ENCODE measurements around the gene DEGS2. TPM values are rescaled to one million over a fixed set of nuclear protein-coding genes. Genes with fewer than 3 reads are reported as not detected.

DEGS2 gene
- total RNA-seq, 1 experiment from 2014 or later = 1.6 TPM

GRCh38 chr14:100176811-100177327 is 17.4 kb upstream of the DEGS2 start:
- no peak for TF ChIP-seq HMGA2 (CRISPR knock-in tag; IDR thresholded peaks at IDR 0.05)
- peaks cover 9% of the 10 kb centered on the region for H3K27me3 Mint-ChIP-seq (ENCODE audit: low read depth)
- no peak overlapping the region for H3K27ac Mint-ChIP-seq
- no peak for DNase-seq (ENCODE audit: low spot score)
- ChIA-PET CTCF (interaction anchor here (1.9 kb wide), 1 partner anchor 22 kb away, joined by 8 read pairs; no protein-coding TSS in a partner anchor), POLR2A (no interaction called here)
- ATAC-seq = no peak
- no peak overlapping the region for H3K4me3 Mint-ChIP-seq
- peaks cover 3% of the 10 kb centered on the region; the same call in 1 of the 2 replicates for H3K9me3 Mint-ChIP-seq
- H3K4me1 Mint-ChIP-seq = no peaks in the 10 kb centered on the region; the same call in 1 of the 2 replicates
- H3K36me3 Mint-ChIP-seq = peaks cover 2% of the 10 kb centered on the region; the same call in 1 of the 2 replicates

GRCh38 chr14:100173353-100173752 is 13.9 kb upstream of the DEGS2 start:
- TF ChIP-seq NR2C2 (CRISPR knock-in tag; IDR thresholded peaks at IDR 0.05) = no peak
- H3K27me3 Mint-ChIP-seq (ENCODE audit: low read depth) = peaks cover 6% of the 10 kb centered on the region
- H3K4me3 Mint-ChIP-seq = no peak overlapping the region
- H3K4me1 Mint-ChIP-seq = no peaks in the 10 kb centered on the region; the same call in 1 of the 2 replicates
- DNase-seq (ENCODE audit: low spot score) (no peak), ATAC-seq (peak; percentile 43)
- no peaks in the 10 kb centered on the region for H3K9me3 Mint-ChIP-seq
- ChIA-PET POLR2A (no interaction called here), CTCF (interaction anchor here (0.8 to 1.6 kb wide), 4 partner anchors 8 to 20 kb away, joined by 3 to 6 read pairs (median 4); partner anchors contain the start of gene DEGS2)
- H3K27ac Mint-ChIP-seq = no peak overlapping the region
- no peaks in the 10 kb centered on the region for H3K36me3 Mint-ChIP-seq

DNA sequence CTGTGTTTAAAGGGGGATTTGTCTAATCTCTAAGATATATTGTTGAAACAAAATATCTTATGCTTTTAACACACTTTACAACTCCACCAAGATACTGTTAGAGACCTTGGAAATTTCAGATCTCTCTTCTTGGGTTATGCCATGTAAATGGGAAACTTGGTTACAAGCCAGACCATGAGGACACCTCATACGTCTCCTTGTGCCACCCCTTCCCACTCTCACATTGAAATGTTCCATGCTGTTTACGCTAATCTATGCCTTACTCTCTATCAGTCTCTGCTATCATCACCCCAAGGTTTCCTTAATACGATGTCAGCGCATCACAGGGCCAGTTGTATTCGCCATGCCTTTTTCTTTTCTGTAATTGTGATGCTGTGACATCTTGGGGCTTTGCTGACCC is 13.4 kb upstream of the DEGS2 start:
- ChIA-PET POLR2A (interaction anchor here (0.7 kb wide), 1 partner anchor 316 kb away, joined by 3 read pairs; no protein-coding TSS in a partner anchor), CTCF (interaction anchor here (1.3 to 1.5 kb wide), 2 partner anchors 13 to 18 kb away, joined by 4 to 5 read pairs; partner anchors contain the start of gene DEGS2)
- Mint-ChIP-seq H3K4me1 (no peaks in the 10 kb centered on the region; the same call in 1 of the 2 replicates), H3K36me3 (no peaks in the 10 kb centered on the region), H3K27ac (no peak overlapping the region), H3K27me3 (ENCODE audit: low read depth) (peaks cover 6% of the 10 kb centered on the region), H3K9me3 (no peaks in the 10 kb centered on the region), H3K4me3 (no peak overlapping the region)
- TF ChIP-seq TCF7 (CRISPR knock-in tag; IDR thresholded peaks at IDR 0.05; ENCODE audit: low read depth) (no peak), CBFB (CRISPR knock-in tag; IDR thresholded peaks at IDR 0.05; ENCODE audit: low read depth) (no peak), PREB (CRISPR knock-in tag; IDR thresholded peaks at IDR 0.05; ENCODE audit: borderline replicate concordance) (no peak), ZNF396 (CRISPR knock-in tag; IDR thresholded peaks at IDR 0.05; ENCODE audit: borderline replicate concordance) (no peak), AFF4 (CRISPR knock-in tag; IDR thresholded peaks at IDR 0.05; ENCODE audit: borderline replicate concordance) (no peak), ZNF416 (CRISPR knock-in tag; IDR thresholded peaks at IDR 0.05) (no peak), NFYB (CRISPR knock-in tag; conservative IDR thresholded peaks at IDR 0.05; ENCODE audit: low read depth) (no peak), ZNF121 (CRISPR knock-in tag; IDR thresholded peaks at IDR 0.05) (no peak), STAT6 (CRISPR knock-in tag; conservative IDR thresholded peaks at IDR 0.05; ENCODE audit: low read depth) (no peak), GTF2I (CRISPR knock-in tag; conservative IDR thresholded peaks at IDR 0.05) (no peak), TEAD1 (CRISPR knock-in tag; IDR thresholded peaks at IDR 0.05) (no peak), PRRX2 (CRISPR knock-in tag; IDR thresholded peaks at IDR 0.05) (no peak), MLX (CRISPR knock-in tag; IDR thresholded peaks at IDR 0.05) (no peak), ZNF317 (CRISPR knock-in tag; IDR thresholded peaks at IDR 0.05; ENCODE audit: borderline replicate concordance, low read depth) (no peak), NR2C2 (CRISPR knock-in tag; IDR thresholded peaks at IDR 0.05) (no peak)
- TF ChIP-seq, protein P1, sequence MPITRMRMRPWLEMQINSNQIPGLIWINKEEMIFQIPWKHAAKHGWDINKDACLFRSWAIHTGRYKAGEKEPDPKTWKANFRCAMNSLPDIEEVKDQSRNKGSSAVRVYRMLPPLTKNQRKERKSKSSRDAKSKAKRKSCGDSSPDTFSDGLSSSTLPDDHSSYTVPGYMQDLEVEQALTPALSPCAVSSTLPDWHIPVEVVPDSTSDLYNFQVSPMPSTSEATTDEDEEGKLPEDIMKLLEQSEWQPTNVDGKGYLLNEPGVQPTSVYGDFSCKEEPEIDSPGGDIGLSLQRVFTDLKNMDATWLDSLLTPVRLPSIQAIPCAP (CRISPR knock-in tag; IDR thresholded peaks at IDR 0.05) = no peak
- no peak for DNase-seq (ENCODE audit: low spot score)
- ATAC-seq = no peak

All from WTC11 (cell line).